K562 (cell line): ENCODE measurements around the gene ROBO3. TPM values are rescaled to one million over a fixed set of nuclear protein-coding genes. Genes with fewer than 3 reads are reported as not detected.

ENCODE experiments used
- ATAC-seq: fragments of 200-7000 bp; cut with Tn5 transposase; 3 replicates; pipeline ENCODE4 v1.9.1; 2020; ENCODE audit warnings: moderate library complexity
- BruUV-seq: library from RNA; stranded (reverse); fragments of 400-500 nt; replicated peaks from 2 replicates; lab custom pipeline; 2021; lab: Mats Ljungman, UMichigan
- CTCF ChIA-PET: fragments of 300-600 bp; formaldehyde crosslinking; extraction: SDS; loops from one replicate; lab custom pipeline; 2021; ENCODE audit warnings: low intra/inter-chr PET ratio; lab: Yijun Ruan, JAX
- POLR2A ChIA-PET: fragments of 300-600, 350-650 bp; sonication (Branson Sonifier 250); formaldehyde crosslinking; extraction: SDS; loops from one replicate; lab custom pipeline; 2021; ENCODE audit warnings: antibody characterized with exemption, inconsistent platforms; lab: Yijun Ruan, JAX
- DNase-seq, 4 experiments: peaks; one replicate each; pipeline versions ENCODE4 v3.0.0 to v3.0.0-alpha.2; 2011 to 2018; ENCODE audit warnings: low spot score in 3 of 4, mixed read lengths in 3 of 4; ENCODE audit errors: extremely low read depth in 1 of 4
- FAIRE-seq: peaks from 2 replicates; lab custom pipeline; 2011; peaks lifted over from hg19 to GRCh38; lab: Jason Lieb, UNC
- H2AFZ ChIP-seq: 2 replicates; pipeline ENCODE4 v1.6.0; 2011; ENCODE audit warnings: low read depth, low read length, control low read depth, inconsistent platforms
- H3K27ac ChIP-seq: fragments of 200-600 bp; 3 replicates; pipeline ENCODE4 v1.8.0; 2011; ENCODE audit warnings: low read depth, mild to moderate bottlenecking, control low read depth, inconsistent platforms, low read length, moderate library complexity, mixed read lengths; ENCODE audit errors: extremely low read depth
- H3K27me3 ChIP-seq, 2 experiments: fragments of 300-600 bp in 1 of 2; 2 replicates in 1 of 2; 3 replicates in 1 of 2; pipeline versions ENCODE4 v1.6.0 to v1.8.0; 2011; ENCODE audit warnings: inconsistent platforms in 2 of 2, low read length in 2 of 2, mild to moderate bottlenecking in 1 of 2, mixed read lengths in 1 of 2, moderate library complexity in 1 of 2; ENCODE audit not compliant: control insufficient read depth in 2 of 2, insufficient read depth in 2 of 2
- H3K36me3 ChIP-seq: fragments of 300-600 bp; 3 replicates; pipeline ENCODE4 v1.8.0; 2011; ENCODE audit warnings: mild to moderate bottlenecking, low read length, inconsistent platforms; ENCODE audit not compliant: control insufficient read depth, insufficient read depth
- H3K4me1 ChIP-seq, 2 experiments: fragments of 200-600 bp in 1 of 2; replicated peaks in 1 of 2; 2 replicates in 1 of 2; 3 replicates in 1 of 2; pipeline versions ENCODE4 v1.5.1 to v1.8.0; 2011; ENCODE audit warnings: inconsistent platforms in 2 of 2, low read length in 2 of 2, mild to moderate bottlenecking in 1 of 2, mixed read lengths in 1 of 2, moderate library complexity in 1 of 2; ENCODE audit not compliant: control insufficient read depth in 2 of 2, insufficient read depth in 2 of 2
- H3K4me2 ChIP-seq: 2 replicates; pipeline ENCODE4 v1.6.1; 2011; ENCODE audit warnings: low read length, control low read depth, inconsistent platforms, mixed read lengths; ENCODE audit not compliant: insufficient read depth
- H3K4me3 ChIP-seq: fragments of 200-600 bp; sonication (generic), shearing (Covaris generic); 2 replicates; pipeline ENCODE4 v1.5.1; 2016; ENCODE audit warnings: control low read depth, inconsistent platforms
- H3K79me2 ChIP-seq: fragments of 200-600 bp; 3 replicates; pipeline ENCODE4 v1.8.0; 2011; ENCODE audit warnings: low read length, inconsistent platforms; ENCODE audit not compliant: control insufficient read depth, insufficient read depth
- H3K9ac ChIP-seq, 2 experiments: 2 replicates each; pipeline versions ENCODE4 v1.6.0 to v1.6.1; 2011; ENCODE audit warnings: low read depth in 2 of 2, low read length in 2 of 2, control low read depth in 1 of 2, inconsistent platforms in 1 of 2, mild to moderate bottlenecking in 1 of 2, mixed read lengths in 1 of 2; ENCODE audit not compliant: insufficient read depth in 1 of 2
- H3K9me1 ChIP-seq: one replicate; pipeline ENCODE4 v1.6.0; 2011; ENCODE audit warnings: inconsistent platforms, mild to moderate bottlenecking, low read length, moderate library complexity; ENCODE audit not compliant: control insufficient read depth, insufficient read depth
- H3K9me3 ChIP-seq: replicated peaks from 2 replicates; pipeline ENCODE4 v1.5.1; 2011; ENCODE audit warnings: low read depth, low read length, inconsistent platforms; ENCODE audit not compliant: control insufficient read depth, insufficient read depth
- H4K20me1 ChIP-seq: replicated peaks from 2 replicates; pipeline ENCODE4 v1.6.1; 2011; ENCODE audit warnings: low read length, inconsistent platforms, mixed read lengths; ENCODE audit not compliant: control insufficient read depth, insufficient read depth
- ELK3 ChIP-seq: fragments of 450-650 bp; formaldehyde crosslinking; IDR thresholded peaks from 2 replicates; pipeline ENCODE4 v1.4.0; 2020; ENCODE audit warnings: mild to moderate bottlenecking
- FOXK1 ChIP-seq: sonication (generic); formaldehyde crosslinking; IDR thresholded peaks from 2 replicates; pipeline ENCODE4 v1.8.0; 2022; ENCODE audit warnings: missing genetic modification reagents, mild to moderate bottlenecking, borderline replicate concordance
- MNT ChIP-seq, 2 experiments: fragments of 450-650 bp; conservative IDR thresholded peaks; 2 replicates each; pipeline ENCODE4 v1.6.1; 2017; ENCODE audit warnings: mild to moderate bottlenecking in 2 of 2, moderate library complexity in 2 of 2
- RHOXF2B ChIP-seq: fragments of 250-450 bp; sonication (Bioruptor Pico); conservative IDR thresholded peaks from 2 replicates; pipeline ENCODE4 v1.5.1; 2021
- SRSF9 ChIP-seq: fragments of 200-400 bp; formaldehyde crosslinking; IDR thresholded peaks from 2 replicates; pipeline ENCODE4 v1.6.1; 2017; ENCODE audit warnings: low read depth, low read length, borderline replicate concordance
- ZNF668 ChIP-seq: fragments of 250-450 bp; sonication (Bioruptor Pico); IDR thresholded peaks from 2 replicates; pipeline ENCODE4 v1.8.0; 2022; ENCODE audit warnings: mild to moderate bottlenecking, inconsistent platforms
- ZNF699 ChIP-seq: fragments of 250-450 bp; sonication (Bioruptor Pico); IDR thresholded peaks from 2 replicates; pipeline ENCODE4 v1.8.0; 2021; ENCODE audit warnings: mild to moderate bottlenecking, moderate library complexity; ENCODE audit not compliant: insufficient replicate concordance
- WGBS: fragments of 100-300 bp; shearing (Covaris generic); methylation state at CpG from one replicate; pipeline ENCODE4 v1.1.6; 2016; ENCODE audit warnings: low coverage, mixed read lengths; ENCODE audit not compliant: insufficient coverage; ENCODE audit errors: missing lambda C conversion rate; 5-methylcytosine and 5-hydroxymethylcytosine counted together
- in situ Hi-C: fragments of 300-500 bp; cut with MboI; formaldehyde crosslinking; loops from 4 replicates; pipeline ENCODE4 v1.15.0; 2018; ENCODE audit warnings: inconsistent platforms, mixed read lengths
- intact Hi-C: fragments of 100-400 bp; cut with micrococcal nuclease; formaldehyde crosslinking; loops from 2 replicates; pipeline ENCODE4 v1.14.2; 2022
- polyA plus RNA-seq, 8 experiments: library from polyadenylated mRNA; depleted of rRNA in 4 of 8; stranded (reverse) in 5 of 8; unstranded in 3 of 8; fragments of >200 nt; fragmentation: Nextera tagmentation in 2 of 8; fragmentation: Illumina TruSeq in 1 of 8; extraction: Ambion mirVana in 2 of 8; extraction: Trizol in 1 of 8; gene quantifications; 2 replicates each; pipeline versions ENCODE4 v1.2.1 to v1.2.3, GENCODE V29; 2011 to 2014; ENCODE audit warnings: inconsistent platforms in 1 of 8, missing spikeins in 1 of 8
- total RNA-seq, 7 experiments: library from RNA; depleted of rRNA in 6 of 7; stranded (reverse); fragments of >200 nt in 6 of 7; fragmentation: Illumina TruSeq in 2 of 7; extraction: Trizol in 2 of 7; gene quantifications; 2 replicates each; pipeline versions ENCODE4 v1.2.1 to v1.2.3, GENCODE V29; 2011 to 2021; ENCODE audit warnings: low replicate concordance in 1 of 7

ROBO3 gene
- total and polyA plus RNA-seq, 9 of the 15 experiments (the other 6 are each of a cell fraction or from before 2014, with no cell fraction given): 0.29 to 1.4 (median 0.97) TPM; not detected in 2

GRCh38 chr11:124846070-124846673 lies 19.1 kb upstream of the ROBO3 start:
- ChIA-PET CTCF (no interaction called here), POLR2A (no interaction called here)
- H3K9me3 ChIP-seq: no peaks in the 10 kb centered on the region
- FAIRE-seq (no peak), DNase-seq (no peak), ATAC-seq (no peak)
- BruUV-seq: no TSS peak
- no peak overlapping the region for H3K4me3 ChIP-seq
- H3K4me1 ChIP-seq: peaks cover 3 to 6% of the 10 kb centered on the region in 2 experiments; a peak in 3 of 5 replicates
- WGBS: under 1% methylated on average over 11 of the region's 11 CpGs
- no peak for TF ChIP-seq SRSF9
- TF ChIP-seq ELK3 (CRISPR knock-in tag): no peak
- no peak for TF ChIP-seq MNT (conservative IDR thresholded peaks at IDR 0.05)
- TF ChIP-seq RHOXF2B: no peak
- no peak for TF ChIP-seq ZNF699
- no peak for TF ChIP-seq FOXK1 (CRISPR knock-in tag)
- no peak for TF ChIP-seq ZNF668
- H3K36me3 ChIP-seq: no peaks in the 10 kb centered on the region
- no peaks in the 10 kb centered on the region for H3K79me2 ChIP-seq
- H2AFZ ChIP-seq: no peak overlapping the region
- no peak overlapping the region for H3K27ac ChIP-seq
- in situ Hi-C loops: loop anchor here (25.0 kb wide), 1 partner anchor 434 kb away; the partner anchor contains the start of gene OR8B4
- H3K4me2 ChIP-seq: no peak overlapping the region
- no peak overlapping the region for H3K9ac ChIP-seq
- intact Hi-C loops: no loop called here
- H3K9me1 ChIP-seq: no peaks in the 10 kb centered on the region
- H4K20me1 ChIP-seq: 0 out of 2 replicates have a peak, but pooled peaks cover 6% of the 10 kb centered on the region
- H3K27me3 ChIP-seq: peaks cover 53 to 62% of the 10 kb centered on the region in 2 experiments
